Retinal pigment epithelial cell (primary cell): Measurements from ENCODE around the gene FAAP20.

Source experiments
- DNase-seq: peaks from one replicate; pipeline ENCODE4 v3.0.0-alpha.2; 2010; ENCODE audit warnings: low read depth
- H3K4me3 ChIP-seq: 2 replicates; pipeline ENCODE4 v1.5.1; 2011; ENCODE audit warnings: mild to moderate bottlenecking, low read length, control low read depth, moderate library complexity
- CTCF ChIP-seq: conservative IDR thresholded peaks from 2 replicates; pipeline ENCODE4 v1.5.1; 2011; ENCODE audit warnings: low read depth, low read length, control low read depth, inconsistent platforms

The FAAP20 gene

GRCh38 chr1:2169200-2169836 is 25.3 kb downstream of the FAAP20 start:
- H3K4me3 ChIP-seq = no peak overlapping the region
- TF ChIP-seq CTCF = no peak

GRCh38 chr1:2168535-2168934 is 26.0 kb downstream of the FAAP20 start:
- TF ChIP-seq CTCF = no peak
- H3K4me3 ChIP-seq = no peak overlapping the region
- no peak for DNase-seq

More at GRCh38 chr1:2169200-2169836, 25.3 kb downstream of the FAAP20 start:
- no peak for DNase-seq

GRCh38 chr1:2168090-2168489 is 26.5 kb downstream of the FAAP20 start:
- DNase-seq = no peak
- H3K4me3 ChIP-seq = no peak overlapping the region
- TF ChIP-seq CTCF = no peak

GRCh38 chr1:2166695-2167094 is 27.9 kb downstream of the FAAP20 start:
- no peak for TF ChIP-seq CTCF
- no peak for DNase-seq

GRCh38 chr1:2166254-2166653 is 28.3 kb downstream of the FAAP20 start:
- H3K4me3 ChIP-seq = no peak overlapping the region
- TF ChIP-seq CTCF = no peak
- no peak for DNase-seq

More at GRCh38 chr1:2166695-2167094, 27.9 kb downstream of the FAAP20 start:
- no peak overlapping the region for H3K4me3 ChIP-seq

- TF ChIP-seq CTCF = no peak
Measured at GRCh38 chr1:2165646-2166045, 28.9 kb downstream of the FAAP20 start.

GRCh38 chr1:2163205-2163604 is 31.4 kb downstream of the FAAP20 start:
- no peak overlapping the region for H3K4me3 ChIP-seq
- TF ChIP-seq CTCF = no peak
- DNase-seq = no peak

More at GRCh38 chr1:2165646-2166045, 28.9 kb downstream of the FAAP20 start:
- no peak for DNase-seq
- H3K4me3 ChIP-seq = no peak overlapping the region
